ENCODE results near the gene CLDN8. TPM values are rescaled to one million over a fixed set of nuclear protein-coding genes. Genes with fewer than 3 reads are reported as not detected.

CLDN8 gene
- total and polyA plus RNA-seq, 9 of the 15 experiments (the other 6 are each of a cell fraction or from before 2014, with no cell fraction given), result not detected

DNA sequence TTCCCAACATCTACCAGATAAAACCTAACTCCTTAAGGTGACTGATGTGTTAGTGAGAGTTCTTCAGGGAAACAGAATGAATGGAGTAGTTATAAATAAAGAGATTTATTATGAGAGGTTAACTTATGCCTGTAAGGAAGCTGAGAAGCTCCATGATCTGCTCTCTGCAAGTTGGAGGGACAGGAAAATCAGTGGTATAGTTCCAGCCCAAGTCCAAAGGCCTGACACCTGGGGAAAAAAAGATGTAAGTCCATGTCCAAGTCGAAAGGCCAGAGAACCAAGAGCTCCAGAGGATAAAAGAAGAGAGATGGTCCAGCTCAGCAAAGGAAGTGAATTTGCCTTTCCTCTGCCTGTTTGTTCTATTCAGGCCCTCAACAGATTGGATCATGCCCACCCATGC is 39.8 kb upstream of the CLDN8 start (continued):
- TF ChIP-seq, protein P1, sequence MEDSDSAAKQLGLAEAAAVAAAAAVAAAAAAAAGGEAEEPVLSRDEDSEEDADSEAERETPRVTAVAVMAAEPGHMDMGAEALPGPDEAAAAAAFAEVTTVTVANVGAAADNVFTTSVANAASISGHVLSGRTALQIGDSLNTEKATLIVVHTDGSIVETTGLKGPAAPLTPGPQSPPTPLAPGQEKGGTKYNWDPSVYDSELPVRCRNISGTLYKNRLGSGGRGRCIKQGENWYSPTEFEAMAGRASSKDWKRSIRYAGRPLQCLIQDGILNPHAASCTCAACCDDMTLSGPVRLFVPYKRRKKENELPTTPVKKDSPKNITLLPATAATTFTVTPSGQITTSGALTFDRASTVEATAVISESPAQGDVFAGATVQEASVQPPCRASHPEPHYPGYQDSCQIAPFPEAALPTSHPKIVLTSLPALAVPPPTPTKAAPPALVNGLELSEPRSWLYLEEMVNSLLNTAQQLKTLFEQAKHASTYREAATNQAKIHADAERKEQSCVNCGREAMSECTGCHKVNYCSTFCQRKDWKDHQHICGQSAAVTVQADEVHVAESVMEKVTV (CRISPR knock-in tag; IDR thresholded peaks at IDR 0.05), result no peak
- TF ChIP-seq ZNF23 (CRISPR knock-in tag; IDR thresholded peaks at IDR 0.05), result no peak
- TF ChIP-seq GABPB2 (CRISPR knock-in tag; conservative IDR thresholded peaks at IDR 0.05), result no peak
- TF ChIP-seq EP400 (IDR thresholded peaks at IDR 0.05), result no peak

DNA sequence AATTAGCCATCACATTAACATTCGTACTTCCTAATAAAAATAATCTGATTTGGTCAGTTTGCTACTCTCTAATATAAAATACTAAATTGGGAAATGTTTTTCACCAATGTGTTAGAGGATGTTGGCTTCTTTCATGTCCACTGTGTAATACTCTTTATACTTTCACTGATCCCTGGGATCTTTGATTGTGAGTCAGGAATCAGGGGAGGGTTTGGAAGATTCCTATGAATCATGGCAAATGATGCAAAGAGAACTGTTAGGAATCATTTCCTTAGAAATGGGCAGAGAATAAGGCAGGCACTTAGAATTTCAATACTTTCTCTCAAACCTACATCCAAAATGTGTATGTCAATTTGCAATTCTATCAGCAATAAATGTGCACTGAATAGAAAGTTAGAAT is 35.9 kb upstream of the CLDN8 start:
- intact Hi-C loops (cut with micrococcal nuclease) (no loop called here), in situ Hi-C loops (cut with MboI) (no loop called here)
- FAIRE-seq, result no peak
- Histone ChIP-seq H2AFZ (ENCODE audit: low read depth, low read length) (no peak overlapping the region), H3K4me1 (replicated peaks in 1 of 2; ENCODE audit: control insufficient read depth in 2 of 2, insufficient read depth in 2 of 2, low read length in 2 of 2) (no peaks in the 10 kb centered on the region), H3K9ac (ENCODE audit: insufficient read depth in 1 of 2, low read depth in 2 of 2, low read length in 2 of 2) (no peak overlapping the region), H3K9me1 (ENCODE audit: control insufficient read depth, insufficient read depth, low read length) (no peaks in the 10 kb centered on the region), H3K79me2 (ENCODE audit: control insufficient read depth, insufficient read depth, low read length) (no peaks in the 10 kb centered on the region), H3K4me3 (no peak overlapping the region), H3K4me2 (ENCODE audit: insufficient read depth, low read length) (no peak overlapping the region), H3K27ac (ENCODE audit: extremely low read depth, low read depth, low read length) (no peak overlapping the region), H3K9me3 (replicated peaks; ENCODE audit: control insufficient read depth, insufficient read depth, low read depth, low read length) (no peaks in the 10 kb centered on the region), H3K27me3 (ENCODE audit: control insufficient read depth in 2 of 2, insufficient read depth in 2 of 2, low read length in 2 of 2) (no peaks in the 10 kb centered on the region), H4K20me1 (replicated peaks; ENCODE audit: control insufficient read depth, insufficient read depth, low read length) (no peaks in the 10 kb centered on the region), H3K36me3 (ENCODE audit: control insufficient read depth, insufficient read depth, low read length) (no peaks in the 10 kb centered on the region)
- ChIA-PET POLR2A (no interaction called here), CTCF (ENCODE audit: low intra/inter-chr PET ratio) (no interaction called here)
- no peak for TF ChIP-seq ZNF354B (CRISPR knock-in tag; IDR thresholded peaks at IDR 0.05)
- TF ChIP-seq BRD9 (IDR thresholded peaks at IDR 0.05; ENCODE audit: low read depth, partially characterized antibody), result no peak
- TF ChIP-seq, protein P2, sequence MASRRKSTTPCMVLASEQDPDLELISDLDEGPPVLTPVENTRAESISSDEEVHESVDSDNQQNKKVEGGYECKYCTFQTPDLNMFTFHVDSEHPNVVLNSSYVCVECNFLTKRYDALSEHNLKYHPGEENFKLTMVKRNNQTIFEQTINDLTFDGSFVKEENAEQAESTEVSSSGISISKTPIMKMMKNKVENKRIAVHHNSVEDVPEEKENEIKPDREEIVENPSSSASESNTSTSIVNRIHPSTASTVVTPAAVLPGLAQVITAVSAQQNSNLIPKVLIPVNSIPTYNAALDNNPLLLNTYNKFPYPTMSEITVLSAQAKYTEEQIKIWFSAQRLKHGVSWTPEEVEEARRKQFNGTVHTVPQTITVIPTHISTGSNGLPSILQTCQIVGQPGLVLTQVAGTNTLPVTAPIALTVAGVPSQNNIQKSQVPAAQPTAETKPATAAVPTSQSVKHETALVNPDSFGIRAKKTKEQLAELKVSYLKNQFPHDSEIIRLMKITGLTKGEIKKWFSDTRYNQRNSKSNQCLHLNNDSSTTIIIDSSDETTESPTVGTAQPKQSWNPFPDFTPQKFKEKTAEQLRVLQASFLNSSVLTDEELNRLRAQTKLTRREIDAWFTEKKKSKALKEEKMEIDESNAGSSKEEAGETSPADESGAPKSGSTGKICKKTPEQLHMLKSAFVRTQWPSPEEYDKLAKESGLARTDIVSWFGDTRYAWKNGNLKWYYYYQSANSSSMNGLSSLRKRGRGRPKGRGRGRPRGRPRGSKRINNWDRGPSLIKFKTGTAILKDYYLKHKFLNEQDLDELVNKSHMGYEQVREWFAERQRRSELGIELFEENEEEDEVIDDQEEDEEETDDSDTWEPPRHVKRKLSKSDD (conservative IDR thresholded peaks at IDR 0.05; ENCODE audit: low read length), result no peak
- TF ChIP-seq, protein P3, sequence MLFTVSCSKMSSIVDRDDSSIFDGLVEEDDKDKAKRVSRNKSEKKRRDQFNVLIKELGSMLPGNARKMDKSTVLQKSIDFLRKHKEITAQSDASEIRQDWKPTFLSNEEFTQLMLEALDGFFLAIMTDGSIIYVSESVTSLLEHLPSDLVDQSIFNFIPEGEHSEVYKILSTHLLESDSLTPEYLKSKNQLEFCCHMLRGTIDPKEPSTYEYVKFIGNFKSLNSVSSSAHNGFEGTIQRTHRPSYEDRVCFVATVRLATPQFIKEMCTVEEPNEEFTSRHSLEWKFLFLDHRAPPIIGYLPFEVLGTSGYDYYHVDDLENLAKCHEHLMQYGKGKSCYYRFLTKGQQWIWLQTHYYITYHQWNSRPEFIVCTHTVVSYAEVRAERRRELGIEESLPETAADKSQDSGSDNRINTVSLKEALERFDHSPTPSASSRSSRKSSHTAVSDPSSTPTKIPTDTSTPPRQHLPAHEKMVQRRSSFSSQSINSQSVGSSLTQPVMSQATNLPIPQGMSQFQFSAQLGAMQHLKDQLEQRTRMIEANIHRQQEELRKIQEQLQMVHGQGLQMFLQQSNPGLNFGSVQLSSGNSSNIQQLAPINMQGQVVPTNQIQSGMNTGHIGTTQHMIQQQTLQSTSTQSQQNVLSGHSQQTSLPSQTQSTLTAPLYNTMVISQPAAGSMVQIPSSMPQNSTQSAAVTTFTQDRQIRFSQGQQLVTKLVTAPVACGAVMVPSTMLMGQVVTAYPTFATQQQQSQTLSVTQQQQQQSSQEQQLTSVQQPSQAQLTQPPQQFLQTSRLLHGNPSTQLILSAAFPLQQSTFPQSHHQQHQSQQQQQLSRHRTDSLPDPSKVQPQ (CRISPR knock-in tag; IDR thresholded peaks at IDR 0.05; ENCODE audit: borderline replicate concordance), result no peak
- ATAC-seq, result no peak
- DNase-seq (ENCODE audit: extremely low read depth in 1 of 4, low spot score in 3 of 4), result no peak
- 0% methylated on average over 1 of the region's 1 CpG for WGBS (ENCODE audit: insufficient coverage, low coverage, missing lambda C conversion rate)
- BruUV-seq (replicated peaks), result no TSS peak
